Breast epithelium (tissue), 4 donors: ENCODE measurements around the gene ABHD16A. TPM values are rescaled to one million over a fixed set of nuclear protein-coding genes. Genes with fewer than 3 reads are reported as not detected.

Experiments used
- DNase-seq, 2 donors: peaks; one replicate each; pipeline ENCODE4 v3.0.0-alpha.2; 2019; ENCODE audit warnings: low spot score in 2 of 2
- H3K27ac ChIP-seq, 2 donors: fragments of 200-600 bp; sonication (generic) in 1 of 2; one replicate each; pipeline ENCODE4 v1.5.1; 2016 to 2019; ENCODE audit warnings: mild to moderate bottlenecking in 1 of 2
- H3K27me3 ChIP-seq, 2 donors: fragments of 200-600 bp; sonication (generic) in 1 of 2; one replicate each; pipeline versions ENCODE4 v1.5.1 to v1.6.0; 2017 to 2019; ENCODE audit warnings: control low read depth in 1 of 2, mild to moderate bottlenecking in 1 of 2
- H3K36me3 ChIP-seq: fragments of 200-600 bp; one replicate; pipeline ENCODE4 v1.5.1; 2019
- H3K4me1 ChIP-seq, 2 donors: fragments of 200-600 bp; sonication (generic); one replicate each; pipeline ENCODE4 v1.5.1; 2016 to 2019; ENCODE audit warnings: control low read depth in 1 of 2
- H3K4me3 ChIP-seq, 3 donors: fragments of 200-600 bp; sonication (generic); 1 replicate in 2 of 3; 2 replicates in 1 of 3; pipeline ENCODE4 v1.5.1; 2016 to 2019; ENCODE audit warnings: mild to moderate bottlenecking in 3 of 3, moderate library complexity in 2 of 3
- H3K9me3 ChIP-seq, 2 donors: fragments of 200-600 bp; sonication (generic) in 1 of 2; one replicate each; pipeline ENCODE4 v1.5.1; 2016 to 2019; ENCODE audit warnings: control low read depth in 1 of 2
- CTCF ChIP-seq, 3 donors: fragments of 450-650 bp; IDR thresholded peaks; one replicate each; pipeline ENCODE4 v1.5.1; 2016 to 2017; ENCODE audit warnings: antibody characterized with exemption in 3 of 3, mild to moderate bottlenecking in 3 of 3, moderate library complexity in 3 of 3
- POLR2A ChIP-seq: fragments of 450-650 bp; IDR thresholded peaks from one replicate; pipeline ENCODE4 v1.6.1; 2016; ENCODE audit warnings: antibody characterized with exemption, mild to moderate bottlenecking, moderate library complexity
- POLR2AphosphoS5 ChIP-seq, 3 donors: sonication (generic); formaldehyde crosslinking; IDR thresholded peaks; one replicate each; pipeline ENCODE4 v1.6.1; 2017; ENCODE audit warnings: antibody characterized with exemption in 3 of 3
- intact Hi-C: fragments of 100-400 bp; cut with DNase I; formaldehyde crosslinking; loops from one replicate; pipeline ENCODE4 v1.15.1; 2023; ENCODE audit warnings: low total_unique reads
- total RNA-seq, 3 donors: library from RNA; depleted of rRNA; stranded (reverse); fragments of >200 nt; gene quantifications; one replicate each; pipeline ENCODE4 v1.1.0, GENCODE V29; 2016

ABHD16A gene
- total RNA-seq, 3 donors from 2014 or later, result 42.6 to 62.6 (median 50.5) TPM

- TF ChIP-seq POLR2AphosphoS5 (IDR thresholded peaks at IDR 0.05), result no peak
- TF ChIP-seq CTCF (IDR thresholded peaks at IDR 0.05), result no peak
- no peak for TF ChIP-seq POLR2A
- Histone ChIP-seq H3K36me3 (peaks cover 8% of the 10 kb centered on the region), H3K9me3 (no peaks in the 10 kb centered on the region), H3K27me3 (no peaks in the 10 kb centered on the region), H3K4me1 (no peaks in the 10 kb centered on the region), H3K27ac (no peak overlapping the region), H3K4me3 (no peak overlapping the region)
- intact Hi-C loops, result no loop called here
- no peak for DNase-seq
Observed at GRCh38 chr6:31687860-31688693, 15.0 kb downstream of the ABHD16A start.

DNA sequence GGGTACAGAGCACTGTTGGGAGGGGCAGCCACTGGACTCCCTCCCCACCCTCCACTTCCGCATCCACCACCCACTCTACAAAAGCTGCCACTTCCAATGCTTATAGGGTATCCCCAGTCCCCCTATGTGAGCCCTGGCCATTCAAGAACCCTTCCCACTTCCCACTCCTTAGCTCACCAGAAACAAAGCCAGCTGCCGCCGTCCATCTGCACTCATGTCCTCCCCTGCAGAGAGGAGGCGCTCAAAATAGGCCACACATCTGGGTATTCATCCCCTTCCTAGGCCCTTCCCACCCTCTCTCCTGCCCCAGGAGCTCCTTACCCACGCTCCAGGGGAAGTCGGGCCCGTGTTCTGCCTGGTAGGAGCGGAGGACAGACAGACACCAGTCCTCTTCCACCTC is 15.8 kb downstream of the ABHD16A start:
- TF ChIP-seq CTCF (IDR thresholded peaks at IDR 0.05) (no peak), POLR2A (no peak), POLR2AphosphoS5 (IDR thresholded peaks at IDR 0.05) (no peak)
- Histone ChIP-seq H3K27ac (no peak overlapping the region), H3K4me3 (no peak overlapping the region), H3K9me3 (no peaks in the 10 kb centered on the region), H3K36me3 (peaks cover 8% of the 10 kb centered on the region), H3K27me3 (no peaks in the 10 kb centered on the region), H3K4me1 (no peaks in the 10 kb centered on the region)
- no peak for DNase-seq
- intact Hi-C loops, result no loop called here

DNA sequence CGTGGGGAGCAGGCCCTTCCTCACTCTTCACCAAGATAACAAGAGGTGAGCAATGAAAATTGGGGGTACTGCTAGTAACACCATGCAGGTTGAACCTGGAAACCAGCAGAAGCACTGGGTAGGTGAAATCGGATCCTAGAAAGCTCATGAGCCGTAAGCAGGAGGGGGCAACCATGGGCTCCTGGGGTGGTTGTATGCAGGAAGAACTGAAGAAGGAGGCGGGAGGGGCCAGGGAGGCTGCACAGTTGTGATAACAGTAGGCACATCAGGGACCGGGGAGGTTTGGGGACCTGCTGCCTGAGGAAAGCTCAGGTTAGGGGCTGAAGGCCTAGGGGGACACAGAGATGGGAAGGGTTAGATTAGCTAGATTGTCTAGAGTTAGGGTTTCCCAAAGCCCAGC is 16.6 kb downstream of the ABHD16A start:
- TF ChIP-seq POLR2AphosphoS5 (IDR thresholded peaks at IDR 0.05), result no peak
- no peak for TF ChIP-seq POLR2A
- TF ChIP-seq CTCF (IDR thresholded peaks at IDR 0.05), result no peak
- no peak overlapping the region for H3K4me3 ChIP-seq
- H3K9me3 ChIP-seq, result no peaks in the 10 kb centered on the region
- no peaks in the 10 kb centered on the region for H3K4me1 ChIP-seq
- H3K27me3 ChIP-seq, result no peaks in the 10 kb centered on the region
- intact Hi-C loops, result no loop called here
- no peak for DNase-seq
- H3K27ac ChIP-seq, result no peak overlapping the region
- H3K36me3 ChIP-seq, result peaks cover 8% of the 10 kb centered on the region

DNA sequence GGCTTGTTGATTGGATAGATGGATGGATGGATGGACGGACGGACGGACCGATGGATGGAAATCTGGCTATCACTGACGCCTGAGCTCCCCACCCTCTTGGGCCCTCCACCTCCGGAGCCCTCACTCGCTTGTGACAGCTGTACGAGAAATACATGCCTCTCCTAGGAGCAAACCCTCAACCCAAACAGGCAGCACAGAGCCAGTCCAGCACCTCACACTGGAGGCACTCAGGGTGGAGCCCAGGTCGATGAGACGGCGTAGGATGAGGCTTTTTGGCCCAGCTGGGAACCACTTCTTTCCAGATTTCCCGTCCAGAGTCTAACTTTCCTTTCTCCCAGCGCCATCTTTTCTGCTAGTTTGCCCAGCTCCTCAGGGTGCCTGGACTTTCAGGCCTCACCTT is 19.5 kb downstream of the ABHD16A start:
- no peak for DNase-seq
- intact Hi-C loops, result loop anchor here (5.0 kb wide), 1 partner anchor 154 kb away; no protein-coding TSS in a partner anchor
- Histone ChIP-seq H3K27ac (no peak overlapping the region), H3K27me3 (no peaks in the 10 kb centered on the region), H3K4me1 (no peaks in the 10 kb centered on the region), H3K9me3 (no peaks in the 10 kb centered on the region), H3K36me3 (peaks cover 8% of the 10 kb centered on the region), H3K4me3 (no peak overlapping the region)
- no peak for TF ChIP-seq CTCF (IDR thresholded peaks at IDR 0.05)
- TF ChIP-seq POLR2A, result no peak
- TF ChIP-seq POLR2AphosphoS5 (IDR thresholded peaks at IDR 0.05), result no peak

GRCh38 chr6:31681135-31681671 is 21.9 kb downstream of the ABHD16A start:
- no peak for TF ChIP-seq POLR2A
- TF ChIP-seq CTCF (IDR thresholded peaks at IDR 0.05), result no peak
- TF ChIP-seq POLR2AphosphoS5 (IDR thresholded peaks at IDR 0.05), result no peak
- no peak for DNase-seq
- H3K27ac ChIP-seq, result peak overlapping the region; percentile 73 to 79
- H3K4me3 ChIP-seq, result peak overlapping the region; percentile 45 to 75 (median 58)
- H3K36me3 ChIP-seq, result no peaks in the 10 kb centered on the region
- no peaks in the 10 kb centered on the region for H3K4me1 ChIP-seq
- H3K9me3 ChIP-seq, result no peaks in the 10 kb centered on the region
- intact Hi-C loops, result loop anchor here (5.0 kb wide), 1 partner anchor 156 kb away; no protein-coding TSS in a partner anchor
- no peaks in the 10 kb centered on the region for H3K27me3 ChIP-seq
